Measurements from ENCODE around the gene MAP3K8. TPM values are rescaled to one million over a fixed set of nuclear protein-coding genes. Genes with fewer than 3 reads are reported as not detected.
"Not testable (repeated sequence)": the region's sequence is repeated elsewhere in the genome, so short reads cannot be mapped to it uniquely, and the experiment has no call there.

Gene MAP3K8
- polyA plus RNA-seq, 4 donors = 6.1 to 11.6 (median 6.9) TPM

DNA sequence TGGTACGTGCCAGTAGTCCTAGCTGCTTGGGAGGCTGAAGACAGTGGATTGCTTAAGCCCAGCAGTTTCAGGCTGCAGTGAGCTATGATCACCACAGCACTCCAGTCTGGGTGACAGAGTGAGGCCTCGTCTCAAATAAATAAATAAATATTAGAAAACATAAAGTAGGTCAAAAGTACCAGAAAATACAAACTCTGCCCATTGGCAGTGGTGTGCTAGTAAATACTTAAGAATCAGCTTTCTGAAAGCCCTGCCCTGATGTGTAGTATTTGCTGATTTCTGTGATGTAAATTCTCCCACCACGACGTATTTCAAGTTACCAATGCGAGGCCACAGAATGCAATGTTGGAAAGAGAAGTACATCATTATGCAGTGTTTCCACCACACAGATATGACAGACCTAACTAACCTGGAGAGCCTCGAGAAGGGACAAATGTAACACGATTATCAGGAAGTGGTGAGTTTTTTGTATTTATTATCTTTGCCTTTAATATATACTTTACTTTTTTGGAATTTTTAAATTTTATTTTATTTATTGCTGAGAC, 11.8 kb upstream of the MAP3K8 start:
- no peak for DNase-seq (ENCODE audit: low read depth in 4 of 4, low spot score in 2 of 4)

DNA sequence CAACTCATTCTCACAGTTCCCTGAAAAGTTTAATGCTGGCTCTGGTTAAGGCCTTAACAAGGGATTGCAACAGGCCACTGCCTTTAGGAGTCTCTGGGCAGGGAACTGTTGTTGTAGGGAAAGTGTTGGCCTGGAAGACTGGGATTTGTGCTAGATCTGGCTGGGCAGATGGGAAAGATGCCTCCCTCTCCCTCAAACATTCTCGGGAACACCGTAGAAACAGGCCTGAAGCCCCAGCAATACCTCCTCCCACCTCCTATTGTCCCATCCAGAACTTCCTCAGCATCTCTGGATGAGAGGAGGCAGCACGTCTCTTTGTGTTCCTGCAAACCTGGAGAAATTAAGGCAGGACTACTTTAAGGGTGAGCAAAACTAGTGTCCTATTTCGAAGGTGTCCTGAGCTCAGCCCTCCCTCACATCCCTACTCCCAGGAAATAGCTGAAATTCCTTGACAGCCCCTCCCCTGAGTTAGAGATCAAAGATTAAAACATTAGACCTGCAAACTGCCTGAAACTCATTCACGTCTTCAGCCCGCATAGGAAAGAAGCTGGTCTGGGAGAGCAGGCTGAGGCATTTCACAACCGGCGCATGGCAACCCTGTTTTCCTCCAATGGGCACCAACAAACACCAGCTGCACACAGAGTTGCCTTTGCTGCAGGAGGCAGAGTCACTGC, 10.9 kb upstream of the MAP3K8 start:
- peak in 1 of 4 donors; percentile 61 for DNase-seq (ENCODE audit: low read depth in 4 of 4, low spot score in 2 of 4)

DNA sequence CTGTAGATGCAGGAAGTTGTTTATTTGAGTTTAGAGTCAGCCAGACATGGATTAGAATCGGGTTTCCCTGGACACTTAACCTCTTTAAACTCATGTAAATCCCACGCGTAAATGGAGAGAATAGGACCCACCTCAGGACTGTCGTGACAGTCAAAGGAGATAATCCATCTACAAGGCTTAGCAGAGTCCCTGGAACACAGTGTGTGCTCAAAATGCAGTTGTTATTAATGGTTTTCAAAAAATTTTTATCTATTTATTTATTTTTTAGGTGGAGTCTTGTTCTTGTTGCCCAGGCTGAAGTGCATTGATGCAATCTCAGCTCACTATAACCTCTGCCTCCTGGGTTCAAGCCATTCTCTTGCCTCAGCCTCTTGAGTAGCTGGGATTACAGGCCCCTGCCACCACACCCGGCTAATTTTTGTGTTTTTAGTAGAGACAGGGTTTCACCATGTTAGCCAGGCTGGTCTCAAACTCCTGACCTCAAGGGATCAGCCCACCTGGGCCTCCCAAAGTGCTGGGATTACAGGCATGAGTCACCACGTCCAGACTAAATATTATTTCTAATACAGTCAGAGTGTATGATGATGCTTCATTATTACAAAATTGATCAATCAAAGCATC, 10.2 kb upstream of the MAP3K8 start:
- not testable (repeated sequence) for DNase-seq (ENCODE audit: low read depth in 4 of 4, low spot score in 2 of 4)

DNA sequence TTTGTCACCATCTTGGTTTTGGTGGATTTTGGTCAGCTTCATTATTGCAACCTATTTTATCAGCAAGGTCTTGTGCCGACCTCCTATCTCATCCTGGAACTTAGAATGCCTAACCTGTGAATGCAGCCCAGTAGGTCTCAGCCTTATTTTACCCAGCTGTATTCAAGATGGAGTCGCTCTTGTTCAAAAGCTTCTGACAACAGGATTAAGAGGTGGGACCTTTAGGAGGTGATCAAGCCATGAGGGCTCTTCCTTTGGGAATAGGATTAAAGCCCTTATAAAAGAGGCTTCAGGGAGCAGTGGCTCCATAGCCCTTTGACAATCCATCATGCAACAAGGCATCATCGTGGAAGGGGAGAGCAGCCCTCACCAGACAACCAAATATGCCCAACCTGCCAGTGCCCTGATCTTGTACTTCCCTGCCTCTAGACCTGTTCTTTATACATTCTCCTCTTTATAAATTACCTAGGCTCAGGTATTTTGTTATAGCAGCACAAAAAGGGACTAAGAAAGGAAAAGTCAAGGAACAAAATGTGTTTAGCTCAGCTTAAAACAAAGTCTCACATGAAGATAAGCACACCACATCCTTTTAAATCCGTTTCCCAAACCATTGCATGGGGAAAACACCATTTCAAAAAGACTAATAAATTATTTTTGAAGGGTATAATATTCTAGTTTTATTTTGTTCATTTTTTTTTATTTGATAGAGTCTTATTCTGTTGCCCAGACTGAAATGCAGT, 8.5 kb upstream of the MAP3K8 start:
- DNase-seq (ENCODE audit: low read depth in 4 of 4, low spot score in 2 of 4) = no peak

DNA sequence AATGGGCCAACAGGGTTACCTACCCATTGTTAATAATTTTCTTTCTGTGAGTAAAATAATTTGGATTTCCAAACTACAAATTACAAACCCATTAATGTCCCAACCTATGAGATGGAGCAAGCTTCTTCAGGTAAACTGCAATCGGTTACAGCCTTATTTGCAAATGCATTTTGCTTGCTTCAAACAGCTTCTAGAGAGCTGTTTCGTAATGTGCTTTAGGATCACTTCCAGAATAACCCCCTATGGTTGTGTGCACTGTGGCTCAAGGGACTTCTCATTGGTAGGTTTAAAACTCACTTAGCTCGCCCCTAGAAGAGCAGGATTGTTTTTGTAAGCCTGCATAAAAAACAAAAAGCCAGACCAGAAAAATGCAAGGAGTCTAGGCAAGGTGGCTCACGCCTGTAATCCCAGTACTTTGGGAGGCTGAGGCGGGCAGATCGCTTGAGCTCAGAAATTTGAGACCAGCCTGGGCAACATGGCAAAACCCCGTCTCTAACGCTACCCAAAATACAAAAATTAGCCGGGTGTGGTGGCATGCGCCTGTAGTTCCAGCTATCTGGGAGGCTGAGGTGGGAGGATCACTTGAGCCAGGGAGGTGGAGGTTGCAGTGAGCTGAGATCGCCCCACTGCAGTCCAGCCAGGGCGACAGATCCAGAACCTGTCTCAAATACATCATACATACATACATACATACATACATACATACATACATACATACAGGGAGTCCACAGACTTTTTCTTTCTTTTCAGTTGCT, 3.3 kb upstream of the MAP3K8 start:
- DNase-seq (ENCODE audit: low read depth in 4 of 4, low spot score in 2 of 4) = no peak

DNA sequence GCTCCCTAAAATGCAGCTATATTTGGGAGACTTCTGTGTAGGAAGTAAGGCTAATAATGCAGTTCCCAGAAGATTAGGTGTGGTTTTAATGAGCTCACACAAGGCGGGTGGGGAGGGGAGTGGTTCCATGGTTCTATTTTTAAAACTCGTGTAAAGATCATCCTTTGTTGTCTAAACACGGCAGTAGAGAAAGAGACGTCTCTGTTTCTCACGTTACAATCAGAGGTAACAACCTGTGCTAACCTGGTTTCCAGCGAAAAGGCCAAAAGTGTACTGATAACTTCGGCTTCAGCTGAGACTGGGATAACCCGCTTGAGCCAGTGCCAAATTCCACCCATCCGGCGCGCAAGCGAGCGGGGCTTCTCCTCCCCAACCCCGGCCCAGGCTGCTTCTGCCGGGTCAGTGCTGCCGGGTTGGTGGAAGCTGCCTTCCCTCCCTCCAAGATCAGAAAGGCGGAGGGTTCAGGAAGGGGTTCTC, 2.5 kb upstream of the MAP3K8 start:
- DNase-seq (ENCODE audit: low read depth in 4 of 4, low spot score in 2 of 4) = no peak

DNA sequence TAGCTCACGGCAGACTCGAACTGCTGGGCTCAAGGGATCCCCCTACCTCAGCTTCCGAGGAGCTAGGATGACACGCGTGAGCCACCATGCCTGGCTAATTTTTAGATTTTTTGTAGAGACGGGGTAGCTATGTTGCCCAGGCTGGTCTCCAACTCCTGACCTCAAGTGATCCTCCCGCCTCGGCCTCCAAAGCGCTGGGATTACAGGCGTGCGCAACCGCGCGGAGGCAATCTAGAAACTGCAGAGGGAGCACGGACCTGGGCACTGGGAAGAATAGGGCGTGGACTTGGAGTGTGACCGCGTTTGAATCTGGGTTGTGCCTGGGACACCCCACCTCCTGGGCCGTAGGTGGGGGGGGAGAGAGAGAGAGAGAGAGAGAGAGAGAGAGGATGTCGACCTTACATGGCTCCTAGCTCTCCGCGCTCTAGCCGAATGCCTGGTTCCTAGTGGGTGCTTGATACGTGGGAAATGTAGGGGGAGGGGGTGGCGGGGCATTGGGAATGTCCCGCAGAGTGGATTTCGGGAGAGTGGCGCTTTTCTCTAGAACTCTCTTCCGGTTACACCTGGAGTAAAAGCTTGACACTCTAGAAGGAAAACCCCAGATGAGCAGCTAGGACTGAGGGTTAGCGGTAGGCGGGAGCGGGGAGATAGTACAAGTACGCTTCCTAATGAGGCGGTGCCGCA, 1.2 kb upstream of the MAP3K8 start:
- DNase-seq (ENCODE audit: low read depth in 4 of 4, low spot score in 2 of 4) = no peak

DNA sequence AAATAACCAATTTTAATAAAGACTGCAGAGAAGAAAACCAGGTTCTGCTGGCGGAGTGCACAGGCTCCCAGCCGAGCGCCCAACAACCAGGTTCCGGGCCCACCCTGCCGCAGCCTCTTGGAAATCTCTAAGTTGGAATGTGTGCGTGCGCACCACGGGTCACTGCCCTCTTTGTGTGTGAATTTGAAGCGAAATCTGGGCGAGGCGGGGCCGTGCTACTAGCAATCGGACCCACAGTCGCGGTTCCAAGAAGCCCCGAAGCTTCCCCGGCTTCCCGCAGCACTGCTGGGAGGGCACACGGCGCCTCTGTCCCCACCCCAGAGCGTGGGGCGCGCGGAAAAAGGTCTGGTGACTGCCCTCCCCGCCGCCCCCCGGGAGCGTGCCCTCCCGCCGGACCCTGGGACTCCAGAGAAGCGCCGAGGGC, 666 bp upstream of the MAP3K8 start:
- peak in 2 of 4 donors; percentile 54 to 57 for DNase-seq (ENCODE audit: low read depth in 4 of 4, low spot score in 2 of 4)

DNA sequence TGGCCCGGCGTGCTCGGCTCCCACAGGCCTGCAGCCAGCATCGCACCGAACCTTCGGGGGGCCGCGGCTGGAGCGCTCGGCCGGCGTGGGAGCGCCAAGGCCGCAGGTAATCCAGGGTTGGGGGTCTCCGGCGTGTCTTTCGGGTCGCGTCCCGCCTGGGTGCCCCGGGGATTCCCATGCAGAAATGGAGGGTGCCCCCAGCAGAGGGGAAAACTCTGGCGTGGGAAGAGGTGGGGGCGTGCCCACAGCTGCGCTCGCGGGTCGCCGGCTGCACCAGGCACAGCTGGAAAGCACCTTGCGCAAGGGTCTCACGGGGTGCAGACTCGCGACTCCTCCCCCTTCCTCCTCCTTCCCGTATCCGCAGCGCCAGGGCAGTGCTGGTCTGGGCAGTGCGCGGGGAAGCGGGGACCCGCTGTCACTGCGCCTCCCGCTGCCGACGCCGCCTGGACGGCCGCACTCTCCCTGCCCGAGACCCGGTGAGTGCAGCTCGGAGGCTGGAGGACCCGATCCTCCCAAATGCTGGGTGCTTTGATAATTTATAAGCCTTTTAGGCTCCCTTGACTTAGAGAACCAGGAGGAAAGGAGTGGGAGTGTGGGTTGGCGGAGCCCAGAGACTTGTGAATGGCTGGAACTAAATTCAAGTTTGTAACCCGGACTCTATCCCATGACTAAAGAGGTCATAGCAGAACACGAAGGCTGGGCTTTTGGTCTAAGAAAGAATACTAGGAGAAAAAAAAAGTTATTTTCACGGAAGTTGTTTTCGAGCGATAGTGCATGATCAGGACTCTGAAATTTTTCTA, 489 bp downstream of the MAP3K8 start:
- DNase-seq (ENCODE audit: low read depth in 4 of 4, low spot score in 2 of 4) = peak in 2 of 4 donors; percentile 44 to 58

DNA sequence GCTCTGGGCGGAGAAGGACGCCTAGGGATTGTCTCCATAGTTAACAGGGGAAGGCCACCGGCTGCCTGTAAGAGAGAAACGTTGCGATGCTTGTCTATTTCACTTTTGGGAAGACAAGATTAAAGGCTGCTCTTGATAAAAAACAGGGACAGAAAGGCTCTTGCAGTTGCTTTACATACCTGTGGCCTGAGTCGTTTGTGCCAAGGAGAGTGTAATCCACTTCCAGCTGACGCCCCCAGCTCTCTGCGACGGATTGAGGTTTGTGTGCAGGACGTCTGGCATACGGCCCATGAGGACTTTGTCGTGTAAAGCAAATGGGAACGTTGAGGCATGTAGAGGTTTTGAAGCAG, 1.1 kb downstream of the MAP3K8 start:
- DNase-seq (ENCODE audit: low read depth in 4 of 4, low spot score in 2 of 4) = no peak

DNA sequence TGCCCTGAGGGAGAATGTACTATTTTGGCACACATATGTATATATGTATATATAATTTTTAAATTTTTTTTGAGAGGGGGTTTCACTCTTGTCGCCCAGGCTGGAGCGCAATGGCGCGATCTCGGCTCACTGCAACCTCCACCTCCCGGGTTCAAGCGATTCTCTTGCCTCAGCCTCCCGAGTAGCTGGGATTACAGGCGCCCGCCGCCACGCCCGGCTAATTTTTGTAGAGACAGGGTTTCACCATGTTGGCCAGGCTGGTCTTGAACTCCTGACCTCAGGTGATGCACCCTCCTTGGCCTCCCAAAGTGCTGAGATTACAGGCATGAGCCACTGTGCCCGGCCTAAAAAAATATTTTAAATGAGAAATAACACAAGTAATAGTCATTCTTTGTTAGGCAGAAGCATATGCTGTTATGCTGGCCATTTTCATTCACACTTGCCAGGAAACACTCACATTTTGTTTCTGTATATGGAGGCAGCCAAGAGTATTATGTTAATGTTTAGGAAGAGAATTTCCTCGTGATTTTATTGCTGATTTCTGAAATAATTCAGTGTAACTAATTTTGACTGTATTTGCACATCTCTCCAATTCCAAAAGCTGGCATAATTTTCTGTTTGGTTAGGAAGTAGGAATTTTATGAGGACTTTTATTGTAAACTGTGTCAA, 1.6 kb downstream of the MAP3K8 start:
- not testable (repeated sequence) for DNase-seq (ENCODE audit: low read depth in 4 of 4, low spot score in 2 of 4)

DNA sequence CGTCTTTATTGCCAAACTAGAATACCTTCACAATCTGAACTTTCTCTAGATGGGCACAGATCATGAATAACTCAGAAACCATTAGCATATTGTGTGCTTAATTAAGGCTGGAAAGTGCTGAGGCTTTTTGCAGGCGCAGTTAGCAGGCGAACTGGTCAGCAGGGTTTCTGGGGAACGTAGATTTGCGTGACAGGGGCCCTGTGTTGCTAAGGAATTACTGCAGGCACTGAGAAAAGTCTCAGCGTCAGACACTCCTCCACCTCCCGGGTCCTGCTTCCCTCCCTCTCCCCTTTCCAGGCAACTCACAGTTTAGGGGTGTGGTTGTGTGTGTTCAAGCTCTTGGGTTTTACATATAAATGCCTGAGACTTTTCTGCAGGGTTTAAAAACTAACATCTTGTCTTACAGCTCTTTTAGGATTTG, 2.2 kb downstream of the MAP3K8 start:
- DNase-seq (ENCODE audit: low read depth in 4 of 4, low spot score in 2 of 4) = no peak

DNA sequence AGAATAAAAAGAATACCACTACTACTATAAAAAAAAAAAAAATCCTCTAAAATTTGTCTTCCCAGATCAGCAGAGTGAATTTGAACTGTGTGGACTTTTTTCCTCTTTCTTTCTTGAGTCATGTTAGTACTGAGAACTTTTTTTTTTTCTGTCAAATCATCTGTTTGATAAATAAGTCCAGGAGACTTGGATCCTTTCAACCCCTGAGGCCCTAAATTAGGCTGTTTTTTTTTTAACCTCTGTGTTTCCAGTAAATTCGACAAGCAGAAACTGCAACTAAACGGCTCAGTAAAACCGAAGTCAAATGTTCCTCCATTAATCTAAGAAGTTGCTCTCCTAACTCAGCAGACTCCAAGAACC, 2.7 kb downstream of the MAP3K8 start:
- no peak for DNase-seq (ENCODE audit: low read depth in 4 of 4, low spot score in 2 of 4)

DNA sequence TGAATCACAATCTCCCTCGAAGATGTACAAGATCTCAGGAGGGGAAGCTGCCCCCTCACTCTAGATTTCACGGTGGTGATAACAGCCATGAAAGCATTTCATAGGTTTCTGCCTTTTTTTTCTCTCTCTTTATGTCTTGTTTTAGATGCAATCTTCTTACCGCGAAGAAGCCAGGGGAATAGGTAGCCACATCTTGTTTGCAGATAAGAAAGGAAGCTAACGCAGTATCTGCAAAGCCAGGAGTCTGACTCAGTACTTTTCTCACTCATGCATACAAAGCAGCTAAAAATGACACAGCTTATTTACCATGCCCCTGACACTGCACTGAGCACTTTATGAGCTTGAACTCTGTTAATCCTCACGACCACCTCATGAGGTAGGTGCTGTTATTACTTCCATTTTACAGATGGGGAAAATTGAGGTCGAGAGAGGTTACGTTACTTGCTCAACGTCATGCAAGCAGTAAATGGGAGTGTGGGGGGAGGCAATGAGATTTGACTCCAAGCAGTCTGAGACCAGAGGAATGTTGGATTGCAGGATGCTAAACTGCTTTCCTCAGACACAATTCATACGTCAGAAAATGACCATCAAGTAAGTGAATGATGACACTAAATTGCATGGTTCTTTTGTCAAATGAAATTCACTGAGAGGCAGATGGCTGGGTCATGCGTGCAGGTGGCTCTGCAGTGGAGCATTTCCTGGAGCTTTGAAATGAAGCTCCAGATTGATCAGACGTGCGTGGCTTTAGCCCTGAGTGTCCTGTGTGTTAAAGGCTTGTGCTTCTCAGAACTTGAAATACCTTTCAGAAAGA, 3.3 kb downstream of the MAP3K8 start:
- DNase-seq (ENCODE audit: low read depth in 4 of 4, low spot score in 2 of 4) = no peak

DNA sequence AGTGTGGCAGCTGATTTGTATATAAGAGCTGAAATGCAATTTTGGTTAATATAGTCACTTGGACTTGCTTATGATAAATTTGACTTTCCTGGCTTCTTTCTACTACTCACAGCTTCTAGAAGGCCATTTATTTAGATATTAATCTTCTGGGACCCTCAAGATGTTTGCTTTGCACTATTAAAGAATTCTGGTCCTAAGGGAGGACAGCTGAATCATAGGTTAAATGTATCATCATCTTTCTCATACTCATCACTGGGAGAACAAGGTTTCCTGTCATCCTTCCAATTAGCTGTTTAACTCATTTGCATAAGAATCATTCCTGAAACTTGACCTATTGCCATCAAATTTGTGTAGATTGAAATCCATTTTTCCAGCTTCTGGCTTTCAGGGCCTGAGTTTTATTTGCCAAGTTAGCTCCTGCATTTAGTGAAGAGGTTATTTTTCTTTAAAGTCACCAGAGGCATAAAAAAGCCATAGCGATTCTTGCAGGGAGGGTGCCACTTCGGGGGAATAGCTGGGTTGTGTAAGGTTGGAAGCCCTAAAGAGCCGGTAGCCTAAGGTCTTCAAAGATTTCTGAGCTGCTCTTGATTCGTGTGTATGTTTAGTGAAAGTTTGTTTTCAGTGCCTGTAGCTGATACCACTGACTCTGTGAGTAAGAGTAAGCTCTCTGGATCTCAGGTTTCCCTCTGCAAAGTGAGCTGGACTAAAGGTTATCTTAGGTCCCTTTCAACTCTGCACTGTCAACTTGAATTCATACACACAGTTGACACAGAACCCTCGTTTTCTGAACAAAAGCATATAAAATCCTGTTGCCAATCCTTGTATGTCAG, 4.3 kb downstream of the MAP3K8 start:
- DNase-seq (ENCODE audit: low read depth in 4 of 4, low spot score in 2 of 4) = no peak

DNA sequence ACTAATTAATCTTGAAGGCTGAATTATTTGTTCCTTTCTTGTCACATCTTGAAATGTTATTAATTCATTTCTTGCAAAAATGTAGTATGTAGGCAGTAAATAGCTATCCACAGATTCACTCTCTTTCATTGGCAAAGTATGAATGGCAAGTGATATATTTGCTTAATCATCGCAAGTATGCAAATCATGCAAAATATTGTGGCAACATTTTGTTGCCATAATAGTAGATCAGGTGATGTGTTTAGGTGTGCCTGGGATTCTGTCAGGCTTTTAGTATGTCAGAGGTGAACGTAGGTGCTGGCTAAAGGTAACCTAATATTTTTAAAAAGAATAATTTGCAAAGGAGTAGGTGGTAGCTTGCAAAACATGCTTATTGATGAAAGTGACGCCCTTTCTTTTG, 5.9 kb downstream of the MAP3K8 start:
- no peak for DNase-seq (ENCODE audit: low read depth in 4 of 4, low spot score in 2 of 4)

DNA sequence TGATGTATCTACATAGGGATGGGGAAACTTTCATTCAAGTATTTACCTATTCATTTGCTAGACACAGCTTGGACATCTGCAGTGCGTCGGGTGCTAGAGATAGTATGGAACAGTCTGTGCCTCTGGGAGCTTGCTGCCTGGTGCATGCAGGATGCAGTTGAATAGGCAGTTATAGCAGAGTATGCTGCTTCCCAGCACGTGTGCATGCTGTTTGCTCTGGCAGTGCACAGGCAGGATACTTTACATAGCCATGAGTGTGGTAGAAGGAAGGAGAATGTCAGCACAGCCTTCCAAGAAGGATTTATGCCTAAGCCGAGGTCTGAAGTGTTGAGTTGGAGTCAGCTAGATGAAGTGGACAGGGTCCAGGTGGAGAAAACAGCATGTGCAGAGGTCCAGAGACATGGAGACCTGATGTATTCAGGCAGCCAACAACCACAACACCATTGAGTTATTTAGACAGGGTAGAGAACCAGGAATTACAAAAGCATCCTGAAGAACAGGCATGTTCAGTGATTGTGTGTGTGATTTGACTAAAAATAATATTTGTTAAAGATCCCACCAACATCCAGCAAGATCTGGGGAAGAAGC, 8.1 kb downstream of the MAP3K8 start:
- no peak for DNase-seq (ENCODE audit: low read depth in 4 of 4, low spot score in 2 of 4)
